ENCODE data around the gene TBC1D14. TPM values are rescaled to one million over a fixed set of nuclear protein-coding genes. Genes with fewer than 3 reads are reported as not detected.
A peak's percentile ranks its signal among the peaks of the same experiment; 100 is the strongest.

The TBC1D14 gene
- total and polyA plus RNA-seq, 9 of the 15 experiments (the other 6 are each of a cell fraction or from before 2014, with no cell fraction given): 2.1 to 59.6 (median 44.8) TPM

DNA sequence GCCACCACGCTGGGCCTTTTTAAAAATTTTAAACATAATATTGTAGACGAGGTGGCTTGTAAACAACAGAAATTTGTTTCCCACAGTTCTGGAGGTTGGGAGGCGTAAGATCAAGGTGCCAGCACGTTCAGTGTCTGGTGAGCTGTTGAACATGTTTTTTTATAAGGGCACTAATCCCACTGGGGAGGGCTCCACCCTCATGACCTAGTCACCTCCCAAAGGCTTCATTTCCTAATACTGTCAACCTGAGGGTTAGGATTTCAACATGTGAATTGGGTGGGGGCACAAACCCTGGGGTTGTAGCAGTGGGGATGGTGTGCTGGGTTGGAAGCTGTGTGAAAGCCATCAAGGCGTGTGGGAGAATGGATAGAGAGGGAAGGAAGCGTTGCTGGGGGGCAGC lies 27.6 kb downstream of the TBC1D14 start:
- CTCF ChIA-PET (ENCODE audit: low intra/inter-chr PET ratio): no interaction called here
- H3K9me3 ChIP-seq (replicated peaks; ENCODE audit: control insufficient read depth, insufficient read depth, low read depth, low read length): no peaks in the 10 kb centered on the region
- no TSS peak for BruUV-seq (replicated peaks)
- H3K79me2 ChIP-seq (ENCODE audit: control insufficient read depth, insufficient read depth, low read length): peaks cover 71% of the 10 kb centered on the region
- peak; percentile 44 for FAIRE-seq
- H4K20me1 ChIP-seq (replicated peaks; ENCODE audit: control insufficient read depth, insufficient read depth, low read length): peaks cover 49% of the 10 kb centered on the region
- DNase-seq (ENCODE audit: extremely low read depth in 1 of 4, low spot score in 3 of 4): no peak
- ATAC-seq: no peak
- peak overlapping the region in 1 of 2 experiments; percentile 66; a peak in 1 of 4 replicates for H3K9ac ChIP-seq (ENCODE audit: insufficient read depth in 1 of 2, low read depth in 2 of 2, low read length in 2 of 2)
- intact Hi-C loops (cut with micrococcal nuclease): no loop called here
- no peak overlapping the region for H3K4me2 ChIP-seq (ENCODE audit: insufficient read depth, low read length)
- TF ChIP-seq NFXL1 (CRISPR knock-in tag; IDR thresholded peaks at IDR 0.05): no peak
- no peak for TF ChIP-seq ZNF431 (CRISPR knock-in tag; IDR thresholded peaks at IDR 0.05)
- TF ChIP-seq CREB1 (IDR thresholded peaks at IDR 0.05): no peak
- no peak for TF ChIP-seq CREB1 (CRISPR knock-in tag; IDR thresholded peaks at IDR 0.05)
- no peak for TF ChIP-seq ZNF224 (CRISPR knock-in tag; IDR thresholded peaks at IDR 0.05)
- TF ChIP-seq SIN3A (IDR thresholded peaks at IDR 0.05; ENCODE audit: borderline replicate concordance in 2 of 2, control insufficient read depth in 1 of 2, low read depth in 2 of 2, low read length in 2 of 2): no peak
- no peak for TF ChIP-seq ZNF717 (CRISPR knock-in tag; IDR thresholded peaks at IDR 0.05)
- TF ChIP-seq CTBP1 (IDR thresholded peaks at IDR 0.05; ENCODE audit: borderline replicate concordance): no peak
- no peak for TF ChIP-seq PHB (CRISPR knock-in tag; IDR thresholded peaks at IDR 0.05)
- H3K4me3 ChIP-seq: no peak overlapping the region
- POLR2A ChIA-PET: interaction anchor here (0.6 to 1.5 kb wide), 3 partner anchors 11 to 113 kb away, joined by 3 read pairs; no protein-coding TSS in a partner anchor
- H2AFZ ChIP-seq (ENCODE audit: low read depth, low read length): no peak overlapping the region
- H3K36me3 ChIP-seq (ENCODE audit: control insufficient read depth, insufficient read depth, low read length): peaks cover 65% of the 10 kb centered on the region; the same call in 2 of the 3 replicates
- H3K27ac ChIP-seq (ENCODE audit: extremely low read depth, low read depth, low read length): no peak overlapping the region
- in situ Hi-C loops (cut with MboI): no loop called here
- H3K4me1 ChIP-seq (replicated peaks in 1 of 2; ENCODE audit: control insufficient read depth in 2 of 2, insufficient read depth in 2 of 2, low read length in 2 of 2): peaks cover 22 to 43% of the 10 kb centered on the region in 2 experiments
- 87% methylated on average over 6 of the region's 6 CpGs for WGBS (ENCODE audit: insufficient coverage, low coverage, missing lambda C conversion rate)
- peaks cover 12% of the 10 kb centered on the region for H3K9me1 ChIP-seq (ENCODE audit: control insufficient read depth, insufficient read depth, low read length)
- no peaks in the 10 kb centered on the region for H3K27me3 ChIP-seq (ENCODE audit: control insufficient read depth in 2 of 2, insufficient read depth in 2 of 2, low read length in 2 of 2)

Measured in K562 (cell line).